Measurements from ENCODE around the gene ADAMTSL1. TPM values are rescaled to one million over a fixed set of nuclear protein-coding genes. Genes with fewer than 3 reads are reported as not detected.

The ADAMTSL1 gene
- total RNA-seq, 4 donors from 2014 or later, result 2.8 to 26.4 (median 9.4) TPM

DNA sequence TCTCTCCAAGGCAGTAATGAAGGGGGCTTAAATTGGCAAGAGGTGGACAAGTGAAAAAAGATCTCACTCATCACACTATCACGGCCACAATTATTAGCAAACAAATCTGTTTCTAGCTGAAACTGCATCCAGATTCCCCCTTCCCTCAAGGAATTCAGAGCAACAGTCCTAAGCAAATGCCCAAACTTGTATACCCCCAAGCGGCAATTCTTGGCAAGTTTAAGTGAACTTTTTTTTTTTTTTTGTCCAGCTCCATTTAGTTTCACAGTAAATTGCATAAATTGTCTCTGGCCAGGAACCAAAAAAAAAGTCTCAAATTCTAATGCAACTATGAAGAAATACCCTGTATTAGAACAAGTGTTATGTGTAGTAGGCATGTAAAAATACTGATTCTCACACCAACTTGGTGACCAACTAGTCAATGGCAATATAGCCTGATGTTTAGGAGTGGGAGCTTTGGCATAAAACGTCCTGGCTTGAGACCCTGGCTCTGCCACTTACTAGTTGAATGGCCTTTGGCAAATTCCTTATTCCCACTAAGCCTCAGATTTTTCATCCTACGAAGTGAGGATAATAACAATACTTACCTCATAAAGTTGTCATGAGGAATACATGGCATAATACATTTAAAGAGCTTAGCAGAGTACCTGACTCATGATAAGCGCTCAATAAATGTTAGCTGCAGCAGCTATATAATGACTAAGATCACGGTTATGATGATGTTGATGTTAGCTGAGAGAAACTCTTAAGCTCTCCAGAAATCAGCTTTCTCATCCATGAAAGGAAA, 193.2 kb downstream of the ADAMTSL1 start:
- Histone ChIP-seq H3K27me3 (no peaks in the 10 kb centered on the region), H3K36me3 (no peaks in the 10 kb centered on the region), H3K9me3 (no peaks in the 10 kb centered on the region), H3K27ac (no peak overlapping the region), H3K4me1 (no peaks in the 10 kb centered on the region), H3K4me3 (no peak overlapping the region)
- no peak for DNase-seq
- TF ChIP-seq POLR2A (IDR thresholded peaks at IDR 0.05), result no peak
- TF ChIP-seq, protein P1, sequence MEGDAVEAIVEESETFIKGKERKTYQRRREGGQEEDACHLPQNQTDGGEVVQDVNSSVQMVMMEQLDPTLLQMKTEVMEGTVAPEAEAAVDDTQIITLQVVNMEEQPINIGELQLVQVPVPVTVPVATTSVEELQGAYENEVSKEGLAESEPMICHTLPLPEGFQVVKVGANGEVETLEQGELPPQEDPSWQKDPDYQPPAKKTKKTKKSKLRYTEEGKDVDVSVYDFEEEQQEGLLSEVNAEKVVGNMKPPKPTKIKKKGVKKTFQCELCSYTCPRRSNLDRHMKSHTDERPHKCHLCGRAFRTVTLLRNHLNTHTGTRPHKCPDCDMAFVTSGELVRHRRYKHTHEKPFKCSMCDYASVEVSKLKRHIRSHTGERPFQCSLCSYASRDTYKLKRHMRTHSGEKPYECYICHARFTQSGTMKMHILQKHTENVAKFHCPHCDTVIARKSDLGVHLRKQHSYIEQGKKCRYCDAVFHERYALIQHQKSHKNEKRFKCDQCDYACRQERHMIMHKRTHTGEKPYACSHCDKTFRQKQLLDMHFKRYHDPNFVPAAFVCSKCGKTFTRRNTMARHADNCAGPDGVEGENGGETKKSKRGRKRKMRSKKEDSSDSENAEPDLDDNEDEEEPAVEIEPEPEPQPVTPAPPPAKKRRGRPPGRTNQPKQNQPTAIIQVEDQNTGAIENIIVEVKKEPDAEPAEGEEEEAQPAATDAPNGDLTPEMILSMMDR (IDR thresholded peaks at IDR 0.05), result no peak

GRCh38 chr9:18668944-18669343, 195.0 kb downstream of the ADAMTSL1 start:
- Histone ChIP-seq H3K27ac (no peak overlapping the region), H3K9me3 (no peaks in the 10 kb centered on the region), H3K4me3 (no peak overlapping the region), H3K36me3 (no peaks in the 10 kb centered on the region), H3K4me1 (no peaks in the 10 kb centered on the region), H3K27me3 (no peaks in the 10 kb centered on the region)
- TF ChIP-seq, protein P1 (IDR thresholded peaks at IDR 0.05), result no peak
- TF ChIP-seq POLR2A (IDR thresholded peaks at IDR 0.05), result no peak
- DNase-seq, result no peak

DNA sequence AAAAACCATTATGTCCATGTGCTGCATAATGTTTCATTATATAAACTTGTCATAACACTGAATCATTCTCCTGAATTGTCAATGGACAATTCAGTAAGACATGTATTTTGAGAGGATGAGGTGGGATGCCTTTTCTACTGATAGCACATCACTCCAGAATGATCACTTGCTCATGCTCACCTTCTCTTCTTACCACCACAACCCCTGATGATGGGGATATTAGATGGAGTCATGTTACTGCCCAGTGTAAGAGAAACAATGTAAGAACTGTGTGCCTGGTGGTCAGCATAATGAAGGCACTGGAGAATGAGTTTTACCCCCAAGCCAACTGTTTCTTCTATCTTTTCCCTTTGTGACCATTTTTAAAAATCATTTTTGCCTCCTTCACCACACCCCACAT, 198.8 kb downstream of the ADAMTSL1 start:
- no peaks in the 10 kb centered on the region for H3K4me1 ChIP-seq
- no peaks in the 10 kb centered on the region for H3K27me3 ChIP-seq
- no peak for DNase-seq
- no peaks in the 10 kb centered on the region for H3K36me3 ChIP-seq
- H3K9me3 ChIP-seq, result no peaks in the 10 kb centered on the region
- no peak overlapping the region for H3K27ac ChIP-seq
- TF ChIP-seq POLR2A (IDR thresholded peaks at IDR 0.05), result no peak
- TF ChIP-seq, protein P1 (IDR thresholded peaks at IDR 0.05), result no peak
- no peak overlapping the region for H3K4me3 ChIP-seq

DNA sequence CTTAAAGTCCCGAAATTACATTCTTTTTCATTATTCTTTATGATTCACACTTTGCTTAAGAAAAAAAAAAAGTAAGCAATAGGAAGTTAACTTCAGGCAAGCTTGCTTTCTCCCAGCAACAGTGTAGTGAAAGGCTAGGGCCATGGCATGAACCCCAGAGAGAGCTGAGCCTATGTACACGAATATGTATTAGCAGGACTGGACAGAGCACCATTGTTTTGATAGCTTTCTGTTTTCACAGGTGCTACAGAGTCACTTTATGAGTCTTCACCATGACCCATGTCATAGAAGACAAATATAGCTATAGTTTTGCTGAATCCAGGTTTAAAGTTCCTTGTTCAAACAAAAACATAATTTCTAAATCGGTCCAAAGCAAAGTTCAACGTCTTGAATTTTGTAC, 199.2 kb downstream of the ADAMTSL1 start:
- no peaks in the 10 kb centered on the region for H3K9me3 ChIP-seq
- H3K4me3 ChIP-seq, result no peak overlapping the region
- no peak for TF ChIP-seq POLR2A (IDR thresholded peaks at IDR 0.05)
- TF ChIP-seq, protein P1 (IDR thresholded peaks at IDR 0.05), result no peak
- DNase-seq, result no peak
- no peaks in the 10 kb centered on the region for H3K36me3 ChIP-seq
- no peak overlapping the region for H3K27ac ChIP-seq
- no peaks in the 10 kb centered on the region for H3K27me3 ChIP-seq
- H3K4me1 ChIP-seq, result no peaks in the 10 kb centered on the region

GRCh38 chr9:18675332-18675731, 201.4 kb downstream of the ADAMTSL1 start:
- no peak overlapping the region for H3K27ac ChIP-seq
- TF ChIP-seq, protein P1 (IDR thresholded peaks at IDR 0.05), result no peak
- TF ChIP-seq POLR2A (IDR thresholded peaks at IDR 0.05), result no peak
- H3K4me1 ChIP-seq, result no peaks in the 10 kb centered on the region
- H3K9me3 ChIP-seq, result no peaks in the 10 kb centered on the region
- no peak overlapping the region for H3K4me3 ChIP-seq
- H3K27me3 ChIP-seq, result no peaks in the 10 kb centered on the region
- H3K36me3 ChIP-seq, result no peaks in the 10 kb centered on the region
- DNase-seq, result no peak
